ENCODE results near the gene PSMF1. TPM values are rescaled to one million over a fixed set of nuclear protein-coding genes. Genes with fewer than 3 reads are reported as not detected.

The PSMF1 gene
- total and polyA plus RNA-seq, 9 donors = 33.4 to 163 (median 127) TPM

DNA sequence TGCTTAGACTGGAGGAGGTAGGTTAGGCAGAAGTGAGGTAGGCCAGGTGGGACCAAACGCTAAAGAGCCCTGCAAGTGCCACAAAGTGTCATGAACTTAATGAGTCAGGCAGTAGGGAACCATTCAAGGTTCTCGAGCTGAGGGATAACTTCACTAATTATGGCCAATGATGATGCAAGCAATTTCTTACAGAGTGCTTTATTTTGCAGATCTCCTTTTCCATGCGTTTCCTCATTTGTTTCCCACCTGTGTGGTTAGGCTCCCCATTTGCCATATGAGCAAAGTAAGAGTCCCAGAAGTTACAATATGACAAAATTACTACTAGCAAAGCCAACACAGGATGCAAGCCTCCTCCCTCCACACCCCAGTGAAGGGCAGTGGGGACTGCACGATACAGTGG, 36.5 kb upstream of the PSMF1 start:
- 90 to 96% (median 94%) methylated on average over 4 of the region's 4 CpGs for WGBS, 3 donors
- H3K4me1 ChIP-seq (ENCODE audit: insufficient read depth) = no peaks in the 10 kb centered on the region
- no peak for DNase-seq
- intact Hi-C loops (cut with DNase I) = no loop called here
- no peaks in the 10 kb centered on the region for H3K27me3 ChIP-seq
- no peak overlapping the region for H3K27ac ChIP-seq
- no peak overlapping the region for H3K4me3 ChIP-seq
- TF ChIP-seq, protein P1, sequence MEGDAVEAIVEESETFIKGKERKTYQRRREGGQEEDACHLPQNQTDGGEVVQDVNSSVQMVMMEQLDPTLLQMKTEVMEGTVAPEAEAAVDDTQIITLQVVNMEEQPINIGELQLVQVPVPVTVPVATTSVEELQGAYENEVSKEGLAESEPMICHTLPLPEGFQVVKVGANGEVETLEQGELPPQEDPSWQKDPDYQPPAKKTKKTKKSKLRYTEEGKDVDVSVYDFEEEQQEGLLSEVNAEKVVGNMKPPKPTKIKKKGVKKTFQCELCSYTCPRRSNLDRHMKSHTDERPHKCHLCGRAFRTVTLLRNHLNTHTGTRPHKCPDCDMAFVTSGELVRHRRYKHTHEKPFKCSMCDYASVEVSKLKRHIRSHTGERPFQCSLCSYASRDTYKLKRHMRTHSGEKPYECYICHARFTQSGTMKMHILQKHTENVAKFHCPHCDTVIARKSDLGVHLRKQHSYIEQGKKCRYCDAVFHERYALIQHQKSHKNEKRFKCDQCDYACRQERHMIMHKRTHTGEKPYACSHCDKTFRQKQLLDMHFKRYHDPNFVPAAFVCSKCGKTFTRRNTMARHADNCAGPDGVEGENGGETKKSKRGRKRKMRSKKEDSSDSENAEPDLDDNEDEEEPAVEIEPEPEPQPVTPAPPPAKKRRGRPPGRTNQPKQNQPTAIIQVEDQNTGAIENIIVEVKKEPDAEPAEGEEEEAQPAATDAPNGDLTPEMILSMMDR (IDR thresholded peaks at IDR 0.05) = no peak
- TF ChIP-seq POLR2A (IDR thresholded peaks at IDR 0.05) (no peak), EP300 (IDR thresholded peaks at IDR 0.05) (no peak)
- no peaks in the 10 kb centered on the region for H3K36me3 ChIP-seq
- no peaks in the 10 kb centered on the region for H3K9me3 ChIP-seq

DNA sequence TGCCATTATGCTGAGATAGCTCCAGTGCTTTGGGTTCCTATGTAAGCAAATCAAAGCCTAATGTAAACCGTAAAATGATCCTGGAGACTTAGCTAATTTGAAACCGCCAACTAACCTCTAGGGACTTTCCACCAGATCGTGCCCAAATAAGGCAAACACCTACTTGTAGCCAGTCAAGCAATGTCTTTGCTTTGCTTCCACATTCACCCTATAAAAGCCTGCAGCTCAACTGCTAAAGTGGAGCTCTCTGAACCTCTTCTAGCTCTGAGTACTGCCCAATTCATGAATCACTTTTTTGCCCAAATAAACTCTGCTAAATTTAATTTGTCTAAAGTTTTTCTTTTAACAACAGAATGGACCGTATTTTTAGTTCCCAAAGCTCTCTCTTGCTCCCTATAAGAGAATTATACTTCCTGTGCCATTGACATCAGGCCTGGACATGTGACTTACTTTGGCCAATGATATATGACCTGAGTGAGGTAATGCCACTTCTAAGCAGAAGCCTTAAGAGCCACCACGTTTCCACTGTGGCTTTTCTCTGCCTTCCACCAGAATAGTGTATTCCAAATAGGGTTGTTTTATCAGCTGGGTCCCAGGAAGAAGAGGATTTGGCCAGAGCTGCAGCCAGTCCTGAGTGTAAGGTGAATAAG, 34.8 kb upstream of the PSMF1 start:
- WGBS, 3 donors = 73 to 78% (median 75%) methylated on average over 5 of the region's 5 CpGs
- H3K9me3 ChIP-seq = no peaks in the 10 kb centered on the region
- no peaks in the 10 kb centered on the region for H3K36me3 ChIP-seq
- H3K4me3 ChIP-seq = no peak overlapping the region
- no peak for DNase-seq
- no peaks in the 10 kb centered on the region for H3K27me3 ChIP-seq
- TF ChIP-seq EP300 (IDR thresholded peaks at IDR 0.05) (no peak), POLR2A (IDR thresholded peaks at IDR 0.05) (no peak)
- TF ChIP-seq, protein P1 (IDR thresholded peaks at IDR 0.05) = no peak
- intact Hi-C loops (cut with DNase I) = loop anchor here in 1 of 4 donors (1.0 kb wide), 1 partner anchor 22 kb away; no protein-coding TSS in a partner anchor
- no peak overlapping the region for H3K27ac ChIP-seq
- no peaks in the 10 kb centered on the region for H3K4me1 ChIP-seq (ENCODE audit: insufficient read depth)

DNA sequence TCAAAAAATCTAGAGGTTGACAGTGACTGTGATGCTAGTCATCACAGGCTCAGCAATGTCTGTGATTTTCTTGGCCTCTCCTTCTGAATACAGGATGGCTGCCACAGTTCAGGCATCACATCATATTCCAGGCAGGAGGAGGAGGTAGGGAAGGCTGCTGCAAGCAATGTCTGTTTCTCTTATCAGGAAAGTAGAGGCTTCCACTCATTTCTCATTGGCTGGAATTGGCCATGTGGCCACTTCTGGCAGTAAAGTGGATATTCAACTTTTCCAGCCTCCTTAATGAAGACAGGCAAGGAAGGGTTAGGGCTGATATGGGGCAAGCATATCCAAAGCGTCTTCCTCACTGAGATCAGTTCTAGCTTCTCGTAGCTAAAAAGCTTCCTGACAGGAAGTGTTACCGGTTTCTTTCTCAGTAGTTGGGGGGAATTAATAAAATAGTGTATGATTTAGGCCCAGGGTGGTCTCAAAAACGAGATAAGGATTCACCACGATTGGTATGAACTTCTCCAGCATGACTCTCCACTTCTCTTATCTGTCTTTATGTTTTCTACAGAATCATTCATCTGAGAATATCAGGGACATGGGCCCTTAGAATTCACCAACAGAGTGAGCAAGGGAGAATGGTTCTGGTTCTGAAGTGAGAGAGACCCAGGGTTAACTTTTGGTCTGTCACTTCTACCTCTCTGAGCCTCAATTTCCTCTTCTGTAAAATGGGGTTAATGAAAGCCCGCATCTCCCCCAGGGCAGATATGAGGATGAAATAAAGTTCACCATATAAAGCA, 32.7 kb upstream of the PSMF1 start:
- no peaks in the 10 kb centered on the region for H3K36me3 ChIP-seq
- DNase-seq = no peak
- WGBS, 3 donors = 52 to 61% (median 57%) methylated on average over 6 of the region's 6 CpGs
- no peaks in the 10 kb centered on the region for H3K27me3 ChIP-seq
- H3K4me3 ChIP-seq = no peak overlapping the region
- no peaks in the 10 kb centered on the region for H3K4me1 ChIP-seq (ENCODE audit: insufficient read depth)
- TF ChIP-seq, protein P1 (IDR thresholded peaks at IDR 0.05) = no peak
- no peak for TF ChIP-seq POLR2A (IDR thresholded peaks at IDR 0.05)
- H3K9me3 ChIP-seq = no peaks in the 10 kb centered on the region
- intact Hi-C loops (cut with DNase I) = no loop called here
- H3K27ac ChIP-seq = no peak overlapping the region

DNA sequence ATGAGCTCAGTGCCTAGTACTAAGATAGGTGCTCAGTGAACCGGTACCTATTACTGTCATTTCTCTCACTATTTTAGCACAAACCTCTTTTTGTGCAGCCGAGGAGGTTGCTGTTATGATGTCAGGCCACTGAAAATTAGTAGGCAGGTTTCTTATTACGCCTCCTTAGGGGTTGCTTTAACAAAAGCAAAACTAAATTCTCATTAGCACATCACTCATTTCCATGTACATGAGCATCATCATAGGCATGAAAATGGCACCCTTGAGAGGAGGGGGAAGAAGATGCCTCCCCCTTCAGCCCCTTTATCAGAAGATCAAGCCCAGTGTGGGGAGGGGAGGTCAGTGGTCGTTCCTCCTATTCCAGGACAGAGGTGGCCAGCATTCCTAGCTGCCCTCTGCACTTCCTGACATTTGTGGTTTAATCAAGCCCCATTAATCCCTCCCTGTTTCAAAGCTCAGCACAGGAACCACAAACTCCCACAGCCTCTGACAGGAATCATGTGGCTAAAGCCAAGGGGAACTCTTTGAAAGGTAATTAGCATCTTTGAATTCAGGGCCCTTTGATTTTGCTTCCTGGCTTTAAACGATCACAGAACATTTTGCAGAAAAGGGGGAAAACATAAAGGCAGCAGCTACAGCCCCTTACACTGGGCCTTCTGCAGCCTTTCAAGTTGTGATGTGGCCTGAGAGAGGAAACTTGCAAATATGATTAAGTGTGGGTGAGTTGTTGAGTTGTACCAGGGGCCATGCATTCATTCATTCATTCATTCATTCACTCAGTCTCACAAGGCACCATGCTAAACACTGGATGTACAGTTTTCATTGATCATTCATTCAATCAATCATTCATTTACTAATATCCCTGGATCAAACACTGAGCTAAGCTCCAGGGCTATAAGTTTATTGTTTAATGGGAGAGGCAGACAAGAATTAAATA, 31.9 kb upstream of the PSMF1 start:
- intact Hi-C loops (cut with DNase I) = no loop called here
- Histone ChIP-seq H3K27ac (no peak overlapping the region), H3K9me3 (no peaks in the 10 kb centered on the region), H3K36me3 (no peaks in the 10 kb centered on the region), H3K27me3 (no peaks in the 10 kb centered on the region), H3K4me1 (ENCODE audit: insufficient read depth) (no peaks in the 10 kb centered on the region), H3K4me3 (no peak overlapping the region)
- TF ChIP-seq POLR2A (IDR thresholded peaks at IDR 0.05) = no peak
- TF ChIP-seq, protein P1 (IDR thresholded peaks at IDR 0.05) = no peak
- TF ChIP-seq EP300 (IDR thresholded peaks at IDR 0.05) = no peak
- no peak for DNase-seq
- WGBS, 3 donors = 19 to 23% (median 23%) methylated on average over 5 of the region's 5 CpGs

Measured in ovary (tissue), 9 donors.